HEK293T (cell line): ENCODE measurements around the gene ACTR2.

Experiments
- ARNT ChIP-seq: fragments of 450-650 bp; IDR thresholded peaks from 2 replicates; pipeline ENCODE4 v1.6.1; 2017; ENCODE audit warnings: mild to moderate bottlenecking
- BHLHE40 ChIP-seq: fragments of 450-650 bp; IDR thresholded peaks from 2 replicates; pipeline ENCODE4 v1.6.1; 2016; ENCODE audit warnings: mild to moderate bottlenecking, moderate library complexity, borderline replicate concordance
- CTBP1 ChIP-seq: fragments of 450-650 bp; IDR thresholded peaks from 2 replicates; pipeline ENCODE4 v1.6.1; 2016; ENCODE audit warnings: borderline replicate concordance
- ELF4 ChIP-seq: fragments of 450-650 bp; IDR thresholded peaks from 2 replicates; pipeline ENCODE4 v1.6.1; 2017; ENCODE audit warnings: antibody characterized with exemption
- FOXK2 ChIP-seq: fragments of 450-650 bp; IDR thresholded peaks from 2 replicates; pipeline ENCODE4 v1.6.1; 2016; ENCODE audit warnings: mild to moderate bottlenecking
- FOXM1 ChIP-seq: fragments of 450-650 bp; IDR thresholded peaks from 2 replicates; pipeline ENCODE4 v1.6.1; 2017; ENCODE audit warnings: mild to moderate bottlenecking, borderline replicate concordance
- HDGF ChIP-seq: fragments of 450-650 bp; IDR thresholded peaks from 2 replicates; pipeline ENCODE4 v1.6.1; 2017; ENCODE audit warnings: antibody characterized with exemption, borderline replicate concordance
- L3MBTL2 ChIP-seq: fragments of 450-650 bp; conservative IDR thresholded peaks from 2 replicates; pipeline ENCODE4 v1.6.1; 2016; ENCODE audit warnings: mild to moderate bottlenecking
- NFRKB ChIP-seq: fragments of 450-650 bp; IDR thresholded peaks from 2 replicates; pipeline ENCODE4 v1.6.1; 2016; ENCODE audit warnings: mild to moderate bottlenecking, moderate library complexity
- SP1 ChIP-seq: fragments of 450-650 bp; IDR thresholded peaks from 2 replicates; pipeline ENCODE4 v1.6.1; 2017
- SUZ12 ChIP-seq: fragments of 450-650 bp; IDR thresholded peaks from 2 replicates; pipeline ENCODE4 v1.6.1; 2016; ENCODE audit warnings: mild to moderate bottlenecking
- TARDBP ChIP-seq: fragments of 450-650 bp; IDR thresholded peaks from 2 replicates; pipeline ENCODE4 v1.6.1; 2016
- ZNF384 ChIP-seq: fragments of 450-650 bp; IDR thresholded peaks from 2 replicates; pipeline ENCODE4 v1.6.1; 2016
- TF ChIP-seq, protein P1 (sequence below): fragments of 450-650 bp; IDR thresholded peaks from 2 replicates; pipeline ENCODE4 v1.6.1; 2016

DNA sequence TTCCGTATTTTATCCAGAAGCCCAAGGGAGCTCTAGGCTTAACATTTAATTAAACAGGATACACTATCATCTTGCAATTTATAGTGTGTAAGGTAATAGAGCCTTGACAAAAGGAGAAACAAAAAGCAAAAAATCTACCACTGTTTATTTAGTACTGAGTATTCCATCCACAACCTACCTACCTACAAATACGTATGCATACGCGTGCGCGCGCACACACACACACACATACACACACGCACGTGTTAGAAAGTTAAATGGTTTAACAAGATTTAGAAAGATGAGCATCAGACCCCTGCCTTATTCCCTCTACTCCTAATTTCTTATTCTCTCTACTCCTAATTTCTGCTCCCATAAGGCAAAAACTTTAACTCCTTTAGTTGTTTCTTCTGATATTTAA lies 14.6 kb upstream of the ACTR2 start:
- no peak for TF ChIP-seq BHLHE40
- no peak for TF ChIP-seq HDGF
- TF ChIP-seq L3MBTL2, result no peak
- TF ChIP-seq FOXM1, result no peak
- TF ChIP-seq TARDBP, result no peak
- no peak for TF ChIP-seq ARNT
- no peak for TF ChIP-seq ELF4
- TF ChIP-seq, protein P1, sequence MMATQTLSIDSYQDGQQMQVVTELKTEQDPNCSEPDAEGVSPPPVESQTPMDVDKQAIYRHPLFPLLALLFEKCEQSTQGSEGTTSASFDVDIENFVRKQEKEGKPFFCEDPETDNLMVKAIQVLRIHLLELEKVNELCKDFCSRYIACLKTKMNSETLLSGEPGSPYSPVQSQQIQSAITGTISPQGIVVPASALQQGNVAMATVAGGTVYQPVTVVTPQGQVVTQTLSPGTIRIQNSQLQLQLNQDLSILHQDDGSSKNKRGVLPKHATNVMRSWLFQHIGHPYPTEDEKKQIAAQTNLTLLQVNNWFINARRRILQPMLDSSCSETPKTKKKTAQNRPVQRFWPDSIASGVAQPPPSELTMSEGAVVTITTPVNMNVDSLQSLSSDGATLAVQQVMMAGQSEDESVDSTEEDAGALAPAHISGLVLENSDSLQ, result no peak
- TF ChIP-seq FOXK2, result no peak
- TF ChIP-seq SP1, result no peak
- no peak for TF ChIP-seq NFRKB
- TF ChIP-seq CTBP1, result no peak
- no peak for TF ChIP-seq SUZ12
- TF ChIP-seq ZNF384, result no peak
